Heart left ventricle (tissue), 13 donors: ENCODE measurements around the gene OSER1.

Source experiments
- CTCF ChIP-seq, 12 donors: fragments of 200-600 bp; sonication (generic) in 4 of 12; IDR thresholded peaks; one replicate each; pipeline versions ENCODE4 v1.5.0 to v1.8.0; 2018 to 2022; ENCODE audit warnings: antibody characterized with exemption in 12 of 12, mild to moderate bottlenecking in 5 of 12
- POLR2A ChIP-seq, 2 donors: fragments of 450-650 bp; IDR thresholded peaks; one replicate each; pipeline ENCODE4 v1.6.1; 2017; ENCODE audit warnings: antibody characterized with exemption in 2 of 2, mild to moderate bottlenecking in 2 of 2, moderate library complexity in 2 of 2
- donor health status: ischemic (EF 13 %, LVEDD 7.1; RV severe dilation, severe dysfunction).
- donor health status: DM: no; HTN: yes; CAD: no.
- donor health status: DM: no; HTN: no; CAD: no.
- donor health status: ischemic (EF 25% LVEDD 6.9; RV normal size, moderate dysfunction).
- donor health status: ischemic (EF 25% LVEDD 5.7; RV mildly dilated, moderate dysfunction).
- donor health status: ischemic (EF 35%, LVEDD 5.7; RV mildly dilated, moderate dysfunction).
- donor health status: nonischemic (EF 11% LVEDD 7.7; RV severe dilation, severe dysfunction).
- donor health status: DM: yes; HTN: yes; CAD: no.
- donor health status: PGD.
- donor health status: ischemic (EF 29% LVEDD 5.4; RV normal size, mild dysfunction).
- donor health status: nonischemic (EF 23%, LVEDD 6.1; RV moderate dilation, normal function).

- TF ChIP-seq CTCF (IDR thresholded peaks at IDR 0.05) (no peak), POLR2A (IDR thresholded peaks at IDR 0.05) (no peak)
Measured at GRCh38 chr20:44159711-44160110, 50.9 kb downstream of the OSER1 start.
